Erythroblast (primary cell): ENCODE measurements around the gene RBM48.

Experiments
- GATA1 ChIP-seq: IDR thresholded peaks from 2 replicates; pipeline ENCODE4 v1.6.1; 2011; ENCODE audit warnings: low read depth, mild to moderate bottlenecking, control low read depth, low read length, moderate library complexity
- POLR2A ChIP-seq: IDR thresholded peaks from 2 replicates; pipeline ENCODE4 v1.6.1; 2011; ENCODE audit warnings: mild to moderate bottlenecking, low read length

- TF ChIP-seq POLR2A (no peak), GATA1 (no peak)
These were observed 34.8 kb downstream of the RBM48 start for GRCh38 chr7:92563345-92563744.
